Right lobe of liver (tissue), 6 donors: ENCODE results near the gene SLC2A4RG. TPM values are rescaled to one million over a fixed set of nuclear protein-coding genes. Genes with fewer than 3 reads are reported as not detected.
A peak's percentile ranks its signal among the peaks of the same experiment; 100 is the strongest.
"Not testable (repeated sequence)": the region's sequence is repeated elsewhere in the genome, so short reads cannot be mapped to it uniquely, and the experiment has no call there.

Experiments used
- ATAC-seq, 4 donors: fragments of 200-7000 bp; cut with Tn5 transposase; one replicate each; pipeline ENCODE4 v1.9.1; 2020; ENCODE audit warnings: mild to moderate bottlenecking in 4 of 4, moderate library complexity in 4 of 4
- DNase-seq, 3 donors: peaks; one replicate each; pipeline ENCODE4 v3.0.0-alpha.2; 2020
- H3K27ac ChIP-seq, 3 donors: fragments of 200-600 bp; one replicate each; pipeline ENCODE4 v1.8.0; 2022
- H3K27me3 ChIP-seq, 2 donors: fragments of 200-600 bp; one replicate each; pipeline ENCODE4 v1.8.0; 2022
- H3K36me3 ChIP-seq, 4 donors: fragments of 200-600 bp; sonication (generic) in 1 of 4; one replicate each; pipeline versions ENCODE4 v1.5.1 to v1.8.0; 2017 to 2022; ENCODE audit warnings: control low read depth in 1 of 4
- H3K4me1 ChIP-seq, 4 donors: fragments of 200-600 bp; sonication (generic) in 1 of 4; one replicate each; pipeline versions ENCODE4 v1.5.1 to v1.8.0; 2017 to 2022; ENCODE audit warnings: control low read depth in 1 of 4
- H3K4me3 ChIP-seq, 3 donors: fragments of 200-600 bp; one replicate each; pipeline ENCODE4 v1.8.0; 2022
- H3K9me3 ChIP-seq, 4 donors: fragments of 200-600 bp; sonication (generic) in 1 of 4; one replicate each; pipeline versions ENCODE4 v1.5.1 to v1.8.0; 2017 to 2022; ENCODE audit warnings: control low read depth in 1 of 4
- CTCF ChIP-seq, 4 donors: fragments of 200-600 bp in 3 of 4; fragments of 450-650 bp in 1 of 4; IDR thresholded peaks; one replicate each; pipeline versions ENCODE4 v1.5.1 to v1.8.0; 2016 to 2022; ENCODE audit warnings: antibody characterized with exemption in 4 of 4, mild to moderate bottlenecking in 2 of 4
- POLR2A ChIP-seq: fragments of 450-650 bp; IDR thresholded peaks from one replicate; pipeline ENCODE4 v1.6.1; 2017; ENCODE audit warnings: antibody characterized with exemption, mild to moderate bottlenecking
- WGBS: methylation state at CpG from one replicate; pipeline ENCODE4 v1.1.6; 2018; ENCODE audit warnings: low coverage, low lambda C conversion rate; ENCODE audit not compliant: insufficient coverage; ENCODE audit errors: missing lambda C conversion rate; 5-methylcytosine and 5-hydroxymethylcytosine counted together
- intact Hi-C, 2 donors: fragments of 100-400 bp; cut with DNase I; formaldehyde crosslinking; loops; one replicate each; pipeline versions ENCODE4 v1.11.2 to v1.14.1; 2022
- total RNA-seq, 6 experiments: library from RNA; depleted of rRNA in 2 of 6; stranded (reverse); fragments of >200 nt in 2 of 6; fragmentation: NEBNext Ultra II Directional in 3 of 6; extraction: Animal tissue kit (Norgen Biotek cat#: 25700) in 3 of 6; gene quantifications; one replicate each; pipeline versions ENCODE4 v1.1.0 to v1.2.4, GENCODE V29; 2016 to 2023
- donor health status: DM: no; HTN: yes; CAD: no.
- donor health status: DM: no; HTN: no; CAD: no.
- donor health status: DM: no; HTN: no; CAD: no.
- donor health status: DM: no; HTN: yes; CAD: no.
- donor health status: DM: no; HTN: yes; CAD: no.

The SLC2A4RG gene
- total RNA-seq, 6 experiments from 2014 or later = 36.0 to 180 (median 73.8) TPM

DNA sequence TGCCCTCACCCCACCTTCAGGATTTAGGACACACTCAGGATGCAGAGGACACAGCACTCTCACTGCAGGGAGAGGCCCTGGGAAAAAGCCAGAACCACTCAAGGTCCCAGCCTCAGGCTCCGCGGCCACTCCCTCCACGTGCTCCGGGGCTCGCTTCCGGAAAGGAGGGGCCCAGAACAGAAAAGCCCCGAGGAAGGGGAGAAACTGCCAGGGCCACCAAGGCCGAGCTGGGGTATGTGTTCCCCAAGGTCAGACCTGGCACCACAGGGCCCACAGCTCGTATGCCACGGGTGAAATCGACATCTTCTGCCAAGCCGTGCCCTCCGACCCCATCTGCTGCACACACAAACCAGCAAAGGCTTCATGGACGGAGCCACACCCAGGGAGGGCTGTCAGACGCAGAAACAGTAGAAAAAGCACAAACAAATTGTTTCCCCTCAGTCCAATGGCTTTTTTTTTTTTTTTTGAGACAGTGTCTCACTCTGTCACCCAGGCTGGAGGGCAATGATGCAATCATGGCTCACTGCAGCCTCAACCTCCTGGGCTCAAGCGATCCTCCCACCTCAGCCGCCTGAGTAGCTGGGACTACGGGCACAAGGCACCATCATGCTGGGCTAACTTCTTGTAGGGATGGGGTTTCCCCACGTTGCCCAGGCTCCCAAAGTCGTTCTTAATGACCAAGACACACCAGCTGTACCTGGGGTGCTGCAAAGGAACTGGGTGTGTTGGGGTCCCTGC lies 33.4 kb downstream of the SLC2A4RG start:
- no peaks in the 10 kb centered on the region for H3K27me3 ChIP-seq
- TF ChIP-seq CTCF (IDR thresholded peaks at IDR 0.05) = no peak
- no peaks in the 10 kb centered on the region for H3K9me3 ChIP-seq
- no peaks in the 10 kb centered on the region for H3K36me3 ChIP-seq
- DNase-seq (no peak), ATAC-seq (peak in 2 of 4 donors; percentile 29 to 42)
- 82% methylated on average over 6 of the region's 20 CpGs for WGBS
- intact Hi-C loops = no loop called here
- H3K4me3 ChIP-seq = no peak overlapping the region
- H3K4me1 ChIP-seq = no peaks in the 10 kb centered on the region
- no peak overlapping the region for H3K27ac ChIP-seq

- H3K4me3 ChIP-seq = no peak overlapping the region
- DNase-seq (no peak), ATAC-seq (no peak)
- intact Hi-C loops = no loop called here
- H3K9me3 ChIP-seq = no peaks in the 10 kb centered on the region
- no peaks in the 10 kb centered on the region for H3K36me3 ChIP-seq
- no peak for TF ChIP-seq POLR2A
- TF ChIP-seq CTCF (IDR thresholded peaks at IDR 0.05) = no peak
- 76% methylated on average over 7 of the region's 33 CpGs for WGBS
- H3K27me3 ChIP-seq = no peaks in the 10 kb centered on the region
- H3K4me1 ChIP-seq = no peaks in the 10 kb centered on the region
- no peak overlapping the region for H3K27ac ChIP-seq
These were observed 34.1 kb downstream of the SLC2A4RG start for GRCh38 chr20:63773571-63774241.

DNA sequence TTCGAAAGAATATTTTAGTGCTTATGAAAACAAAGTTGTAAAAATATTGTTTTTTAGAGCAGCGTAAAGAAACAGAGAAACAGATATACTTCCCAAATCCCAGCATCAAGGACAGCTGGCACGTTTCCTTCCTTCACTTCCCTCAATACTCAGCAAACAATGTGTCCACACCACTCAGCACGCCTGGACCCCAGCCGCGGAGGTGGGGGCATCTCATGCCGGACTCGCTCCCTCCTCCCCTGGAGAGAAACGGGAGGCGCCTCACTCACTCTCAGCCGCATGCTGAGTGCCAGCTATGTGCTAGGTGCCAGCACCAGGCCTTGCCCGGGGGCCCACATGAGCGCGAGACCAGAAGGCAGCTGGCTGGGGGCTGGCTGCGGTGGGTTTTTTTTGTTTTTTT lies 34.7 kb downstream of the SLC2A4RG start:
- no peaks in the 10 kb centered on the region for H3K4me1 ChIP-seq
- H3K27me3 ChIP-seq = no peaks in the 10 kb centered on the region
- TF ChIP-seq POLR2A = no peak
- no peak for TF ChIP-seq CTCF (IDR thresholded peaks at IDR 0.05)
- DNase-seq = no peak
- H3K9me3 ChIP-seq = no peaks in the 10 kb centered on the region
- H3K4me3 ChIP-seq = no peak overlapping the region
- 82% methylated on average over 9 of the region's 15 CpGs for WGBS
- no peaks in the 10 kb centered on the region for H3K36me3 ChIP-seq
- intact Hi-C loops = no loop called here
- ATAC-seq = peak in 3 of 4 donors; percentile 28 to 38 (median 34)
- no peak overlapping the region for H3K27ac ChIP-seq

DNA sequence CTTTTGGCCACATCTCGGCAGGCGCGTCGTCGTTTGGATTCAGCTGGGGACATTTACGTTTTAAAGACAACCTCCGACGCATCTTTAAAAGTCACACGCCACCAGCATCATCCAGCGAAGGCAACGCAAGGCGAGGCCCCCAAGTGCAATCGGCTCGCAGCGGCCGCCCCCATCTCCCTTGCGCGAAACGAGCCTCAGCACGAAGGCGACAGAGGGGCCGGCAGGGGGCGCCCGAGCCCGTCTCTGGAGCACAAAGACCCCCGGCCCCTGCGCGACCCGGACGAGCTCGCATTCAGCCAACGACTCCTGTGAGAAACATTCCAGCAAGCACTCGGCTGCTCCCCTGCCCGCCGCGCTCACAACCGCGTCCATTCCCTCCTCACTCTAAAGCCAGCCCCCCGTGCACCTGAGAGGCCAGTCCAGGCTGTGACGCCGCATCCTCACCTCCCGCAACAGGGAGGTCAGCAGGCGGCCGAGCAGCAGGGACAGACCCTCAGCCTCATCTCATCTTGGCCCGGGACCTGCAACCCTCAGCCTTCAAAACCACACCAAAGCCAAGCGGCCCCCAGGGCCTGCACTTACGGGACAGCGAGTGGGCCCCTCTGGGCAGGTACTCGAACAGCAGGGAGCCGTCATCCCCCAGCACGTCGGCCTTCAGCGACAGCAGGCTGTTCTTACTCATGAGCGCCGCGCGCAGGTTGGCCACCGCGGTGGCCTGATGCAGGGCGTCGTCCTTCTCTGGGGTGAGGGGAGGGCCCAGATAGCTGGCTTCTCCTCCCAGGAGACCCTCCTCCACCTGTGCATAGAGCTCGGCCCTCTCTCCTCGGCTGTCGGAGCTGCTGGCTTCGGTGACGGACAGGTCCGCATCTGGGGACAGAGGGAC lies 35.8 kb downstream of the SLC2A4RG start:
- Histone ChIP-seq H3K4me3 (no peak overlapping the region), H3K4me1 (no peaks in the 10 kb centered on the region), H3K36me3 (no peaks in the 10 kb centered on the region), H3K27me3 (no peaks in the 10 kb centered on the region), H3K27ac (no peak overlapping the region), H3K9me3 (no peaks in the 10 kb centered on the region)
- DNase-seq (no peak), ATAC-seq (peak in 2 of 4 donors; percentile 36 to 45)
- no peak for TF ChIP-seq POLR2A
- TF ChIP-seq CTCF (IDR thresholded peaks at IDR 0.05) = peak; percentile 30 to 51 (median 36)
- intact Hi-C loops = no loop called here
- 57% methylated on average over 18 of the region's 67 CpGs for WGBS

GRCh38 chr20:63776875-63777274 lies 37.3 kb downstream of the SLC2A4RG start:
- 86% methylated on average over 1 of the region's 23 CpGs for WGBS
- ATAC-seq, H3K4me1 ChIP-seq, H3K4me3 ChIP-seq, intact Hi-C loops, H3K27me3 ChIP-seq, H3K36me3 ChIP-seq, DNase-seq, H3K9me3 ChIP-seq, H3K27ac ChIP-seq: not testable (repeated sequence)
